Bone marrow (tissue), 2 donors: Measurements from ENCODE around the gene ACBD5.
A peak's percentile ranks its signal among the peaks of the same experiment; 100 is the strongest.
"Not testable (repeated sequence)": the region's sequence is repeated elsewhere in the genome, so short reads cannot be mapped to it uniquely, and the experiment has no call there.

Experiments used
- DNase-seq, 2 donors: peaks; one replicate each; lab custom pipeline; 2025; lab: John Stamatoyannopoulos, UW

Gene ACBD5

GRCh38 chr10:27241010-27241651 is 534 bp upstream of the ACBD5 start:
- peak; percentile 39 to 51 for DNase-seq

GRCh38 chr10:27237531-27237930 is 3.1 kb downstream of the ACBD5 start:
- not testable (repeated sequence) for DNase-seq

DNA sequence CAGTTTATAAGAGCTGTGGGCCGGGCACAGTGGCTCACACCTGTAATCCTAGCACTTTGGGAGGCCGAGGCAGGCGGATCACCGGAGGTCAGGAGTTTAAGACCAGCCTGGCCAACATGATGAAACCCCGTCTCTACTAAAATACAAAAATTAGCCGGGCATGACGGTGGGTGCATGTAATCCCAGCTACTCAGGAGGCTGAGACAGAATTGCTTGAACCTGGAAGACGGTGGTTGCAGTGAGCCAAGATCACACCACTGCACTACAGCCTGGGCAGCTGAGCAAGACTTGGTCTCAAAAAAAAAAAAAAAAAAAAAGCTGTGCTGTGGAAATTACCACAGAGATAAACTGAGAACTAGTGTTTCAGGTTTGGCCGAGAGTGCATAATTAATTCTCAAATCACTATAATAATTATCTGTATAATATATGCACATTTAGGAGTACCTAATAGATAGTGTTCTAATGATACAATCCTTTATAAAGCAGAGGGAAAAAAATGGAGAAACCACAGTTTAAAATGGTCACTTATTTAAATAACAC is 3.9 kb downstream of the ACBD5 start:
- DNase-seq = not testable (repeated sequence)

DNA sequence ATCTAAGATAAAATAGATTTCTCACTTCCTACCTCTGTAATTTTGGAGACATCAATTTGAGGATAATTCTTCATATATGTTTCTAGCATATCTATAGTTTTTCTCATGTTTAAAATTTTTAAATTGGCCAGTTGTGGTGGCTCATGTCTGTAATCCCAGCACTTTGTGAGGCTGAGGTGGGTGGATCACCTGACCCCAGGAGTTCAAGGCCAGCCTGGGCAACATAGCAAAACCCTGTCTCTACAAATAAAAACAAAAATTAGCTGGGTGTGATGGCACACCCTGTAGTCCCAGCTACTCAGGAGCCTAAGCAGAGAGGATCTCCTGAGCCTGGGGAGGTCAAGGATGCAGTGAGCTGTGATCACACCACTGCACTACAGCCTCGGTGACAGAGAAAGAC is 4.9 kb downstream of the ACBD5 start:
- DNase-seq = no peak

- no peak for DNase-seq
Observed at GRCh38 chr10:27230022-27230421, 10.6 kb downstream of the ACBD5 start.

GRCh38 chr10:27225642-27226257 is 14.8 kb downstream of the ACBD5 start:
- no peak for DNase-seq

DNA sequence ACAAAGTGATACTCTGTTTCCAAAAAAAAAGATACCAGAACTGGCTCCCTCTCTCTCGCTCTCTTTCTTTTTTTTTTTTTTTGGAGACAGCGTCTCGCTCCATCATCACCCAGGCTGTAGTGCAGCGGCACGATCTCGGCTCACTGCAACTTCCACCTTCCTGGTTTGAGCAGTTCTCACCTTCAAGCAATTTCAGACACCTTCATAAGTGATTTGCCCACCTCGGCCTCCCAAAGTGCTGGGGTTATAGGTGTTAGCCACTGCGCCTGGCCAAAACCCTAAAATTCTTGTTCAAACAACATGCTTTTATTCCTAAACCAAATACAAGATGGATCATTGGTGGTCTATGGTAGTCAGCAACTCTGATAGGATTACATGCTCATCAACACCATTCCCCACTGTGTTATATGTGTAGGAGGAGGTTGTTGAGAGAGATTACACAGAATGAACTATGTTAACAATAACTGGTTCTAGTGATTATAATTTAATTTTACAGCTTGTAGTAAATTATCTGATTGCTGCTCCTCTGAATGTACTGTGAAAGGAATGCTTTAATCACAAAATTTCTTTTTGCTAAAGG is 15.5 kb downstream of the ACBD5 start:
- DNase-seq = no peak

GRCh38 chr10:27223964-27224363 is 16.6 kb downstream of the ACBD5 start:
- peak; percentile 1 to 18 for DNase-seq

- DNase-seq = no peak
Observed at GRCh38 chr10:27207350-27207749, 33.2 kb downstream of the ACBD5 start.

- no peak for DNase-seq
Observed at GRCh38 chr10:27203806-27204205, 36.8 kb downstream of the ACBD5 start.

- DNase-seq = no peak
Observed at GRCh38 chr10:27197980-27198620, 42.5 kb downstream of the ACBD5 start.

DNA sequence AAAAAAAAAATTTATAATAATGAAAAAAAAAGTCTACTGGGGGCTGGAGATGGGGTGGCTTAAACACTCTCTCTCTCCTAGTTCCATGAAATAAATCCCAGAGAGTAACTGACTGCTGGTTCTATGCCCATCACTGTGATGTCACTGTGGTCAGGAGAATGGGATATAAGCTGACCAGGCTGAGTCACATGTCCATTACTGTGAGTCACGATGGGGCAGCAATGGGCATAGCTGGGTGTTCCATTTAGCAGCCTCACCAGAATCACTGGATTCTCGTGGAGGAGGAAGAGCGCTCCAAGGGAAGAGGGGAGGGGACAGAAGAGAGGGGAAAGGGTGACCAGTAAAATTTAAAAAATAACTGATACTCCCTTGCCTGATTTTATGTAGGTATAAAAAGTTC is 48.3 kb downstream of the ACBD5 start:
- no peak for DNase-seq

GRCh38 chr10:27190508-27190907 is 50.1 kb downstream of the ACBD5 start:
- no peak for DNase-seq

- DNase-seq = no peak
Observed at GRCh38 chr10:27188897-27189296, 51.7 kb downstream of the ACBD5 start.

- DNase-seq = no peak
Observed at GRCh38 chr10:27188259-27188658, 52.3 kb downstream of the ACBD5 start.

DNA sequence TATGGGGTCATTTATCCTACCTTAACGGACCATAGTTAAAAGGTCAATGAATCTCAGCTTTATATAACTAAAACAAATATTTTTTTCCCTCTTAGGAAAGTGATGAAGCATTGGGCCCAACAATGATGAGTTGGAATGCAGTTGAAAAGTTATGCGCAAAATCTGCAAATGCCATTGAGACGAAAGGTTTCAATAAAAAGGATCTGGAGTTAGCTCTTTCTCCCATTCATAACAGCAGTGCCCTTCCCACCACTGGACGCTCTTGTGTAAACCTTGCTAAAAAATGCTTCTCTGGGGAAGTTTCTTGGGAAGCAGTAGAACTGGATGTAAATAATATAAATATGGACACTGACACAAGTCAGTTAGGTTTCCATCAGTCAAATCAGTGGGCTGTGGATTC is 70.7 kb downstream of the ACBD5 start:
- DNase-seq = no peak

GRCh38 chr10:27158421-27158820 is 82.2 kb downstream of the ACBD5 start:
- no peak for DNase-seq

GRCh38 chr10:27157150-27157549 is 83.4 kb downstream of the ACBD5 start:
- no peak for DNase-seq

GRCh38 chr10:27156566-27156965 is 84.0 kb downstream of the ACBD5 start:
- DNase-seq = not testable (repeated sequence)

DNA sequence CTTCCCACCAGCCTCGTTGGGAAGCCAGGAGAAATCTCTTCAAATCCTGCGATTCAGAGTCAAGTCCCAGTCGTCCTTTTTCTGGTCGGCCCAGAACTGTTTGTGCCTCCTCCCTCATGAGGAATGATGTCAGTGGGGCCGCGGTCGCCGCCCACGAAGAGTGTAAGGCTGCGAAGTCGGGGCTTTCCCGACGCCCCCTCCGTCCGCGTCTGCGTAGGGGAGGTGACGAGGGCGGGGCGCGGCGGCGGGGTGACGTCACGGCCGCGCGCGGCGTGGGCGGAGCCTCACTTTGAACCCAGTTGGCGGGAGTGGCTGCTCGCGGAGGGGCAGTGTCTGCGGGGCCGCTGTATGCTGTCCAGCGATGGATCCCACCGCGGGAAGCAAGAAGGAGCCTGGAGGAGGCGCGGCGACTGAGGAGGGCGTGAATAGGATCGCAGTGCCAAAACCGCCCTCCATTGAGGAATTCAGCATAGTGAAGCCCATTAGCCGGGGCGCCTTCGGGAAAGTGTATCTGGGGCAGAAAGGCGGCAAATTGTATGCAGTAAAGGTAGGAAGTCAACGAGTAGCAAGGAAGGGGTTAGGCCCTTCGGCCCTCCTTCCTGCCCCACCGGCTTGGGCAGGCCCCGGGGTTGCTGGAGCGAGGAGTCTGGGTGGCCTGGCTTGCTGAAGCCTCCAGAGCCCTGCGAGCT is 85.4 kb downstream of the ACBD5 start, which contains the start of gene MASTL:
Gene MASTL, plus strand, starts transcription at position 287 of the 689 bp plus-strand sequence. Its CDS starts 75 bp downstream, at position 362.
- DNase-seq = peak; percentile 80 to 84

DNA sequence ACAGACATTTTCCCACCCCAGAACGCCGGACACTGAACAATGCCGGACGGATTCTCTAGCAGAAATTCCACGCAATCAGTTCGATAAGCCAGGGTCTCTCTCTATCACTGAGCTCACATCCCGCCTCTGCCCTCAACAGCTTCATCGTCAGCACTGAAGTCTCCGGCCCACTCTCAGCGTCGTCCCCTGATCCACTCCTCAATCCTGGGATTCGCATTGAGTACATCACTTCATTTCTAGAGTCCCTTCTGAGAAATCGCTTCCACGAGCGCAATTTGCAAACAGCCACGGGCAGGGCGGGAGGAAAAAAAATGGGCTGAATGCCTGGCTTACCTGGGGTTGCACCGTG is 86.8 kb downstream of the ACBD5 start:
- DNase-seq = no peak

DNA sequence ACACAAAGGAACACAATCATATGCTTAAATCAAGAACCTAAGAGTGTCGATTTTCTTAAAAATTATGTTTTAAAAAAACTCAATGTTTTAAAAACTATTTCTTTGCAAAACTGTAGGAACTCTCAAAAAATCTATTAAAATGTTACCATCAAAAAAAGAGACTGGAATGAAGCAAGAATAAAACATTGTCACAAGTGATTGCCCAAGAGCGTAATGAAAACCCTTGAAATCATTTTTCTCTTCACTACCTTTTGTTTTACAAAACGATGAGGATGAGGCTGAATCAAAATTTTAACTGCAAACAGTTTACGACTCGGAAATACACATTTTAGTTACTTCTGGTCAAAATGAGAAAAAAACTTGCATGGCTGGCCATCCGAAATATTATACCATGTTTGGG is 87.3 kb downstream of the ACBD5 start:
- DNase-seq = no peak
